ENCODE data around the gene PHF21B.

PHF21B gene

GRCh38 chr22:44834065-44834464 is 175.7 kb downstream of the PHF21B start:
- DNase-seq, result no peak

DNA sequence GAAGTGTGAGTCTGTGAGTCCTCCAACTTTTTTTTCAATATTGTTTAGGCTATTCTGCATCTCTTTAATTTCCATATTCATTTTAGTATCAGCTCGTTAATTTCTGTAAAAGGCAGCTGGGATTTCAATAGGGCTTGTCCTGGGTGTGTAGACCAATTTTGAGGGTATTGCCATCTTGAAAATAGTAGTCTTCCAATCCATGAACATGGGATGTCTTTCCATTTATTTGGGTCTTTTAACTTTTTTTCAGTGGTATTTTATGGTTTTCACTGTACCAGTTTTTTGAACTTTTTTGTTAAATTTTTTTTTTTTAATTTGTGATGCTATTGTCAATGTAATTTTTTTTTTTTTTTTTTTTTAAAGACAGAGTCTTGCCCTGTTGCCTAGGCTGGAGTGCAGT is 177.9 kb downstream of the PHF21B start:
- no peak for DNase-seq
